ENCODE data around the gene ZNF280C.
"Not testable (repeated sequence)": the region's sequence is repeated elsewhere in the genome, so short reads cannot be mapped to it uniquely, and the experiment has no call there.

The ZNF280C gene

GRCh38 chrX:130245441-130245840 is 23.3 kb downstream of the ZNF280C start:
- peaks cover 24% of the 10 kb centered on the region for H3K36me3 Mint-ChIP-seq (ENCODE audit: insufficient read depth)
- H3K4me3 Mint-ChIP-seq: no peak overlapping the region
- DNase-seq (no peak), ATAC-seq (replicated peaks) (no peak)
- no peak overlapping the region for H3K27ac Mint-ChIP-seq
- H3K9me3 Mint-ChIP-seq: no peaks in the 10 kb centered on the region
- H3K4me1 Mint-ChIP-seq (ENCODE audit: low read depth in 2 of 2): peaks cover 3 to 9% of the 10 kb centered on the region in 2 donors
- no peaks in the 10 kb centered on the region for H3K27me3 Mint-ChIP-seq

DNA sequence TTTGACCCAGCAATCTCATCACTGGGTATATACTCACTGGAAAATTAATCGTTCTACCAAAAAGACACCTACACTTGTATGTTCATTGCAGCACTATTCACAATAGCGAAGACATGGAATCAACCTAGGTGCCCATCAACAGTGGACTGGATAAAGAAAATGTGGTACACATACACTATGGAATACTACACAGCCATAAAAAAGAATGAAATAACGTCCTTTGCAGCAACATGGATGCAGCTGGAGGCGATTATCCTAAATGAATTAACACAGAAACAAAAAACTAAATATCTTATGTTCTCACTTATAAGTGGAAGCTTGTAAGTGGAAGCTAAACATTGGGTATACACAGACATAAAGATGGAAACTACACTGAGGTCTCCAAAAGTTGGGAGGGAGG is 37.5 kb downstream of the ZNF280C start:
- H3K4me3 Mint-ChIP-seq; H3K4me1 Mint-ChIP-seq (ENCODE audit: low read depth in 2 of 2); H3K9me3 Mint-ChIP-seq; DNase-seq; H3K27ac Mint-ChIP-seq; ATAC-seq (replicated peaks); H3K27me3 Mint-ChIP-seq: not testable (repeated sequence)
- H3K36me3 Mint-ChIP-seq (ENCODE audit: insufficient read depth): peaks cover 32% of the 10 kb centered on the region

- DNase-seq: no peak
- H3K27me3 Mint-ChIP-seq: no peaks in the 10 kb centered on the region
Observed at GRCh38 chrX:130228871-130229270, 39.8 kb downstream of the ZNF280C start.

DNA sequence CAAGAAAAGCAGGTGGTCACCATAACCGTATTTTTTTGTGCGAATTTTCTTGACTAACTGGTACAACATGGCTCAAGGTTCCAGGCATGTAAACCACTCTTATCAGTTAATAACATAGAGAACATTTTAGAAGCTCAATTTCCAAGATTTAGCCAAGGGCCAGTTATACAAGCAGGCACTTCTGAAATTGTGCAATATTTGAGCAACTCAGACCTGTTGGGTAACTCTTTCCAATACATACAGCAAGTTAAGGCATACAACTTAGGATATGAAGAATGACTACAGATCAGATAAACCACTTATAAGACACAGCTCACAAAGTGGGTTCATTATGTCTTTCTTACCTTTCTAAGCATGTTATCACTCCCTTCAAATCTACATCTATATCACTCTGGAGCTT is 43.9 kb downstream of the ZNF280C start:
- no peak overlapping the region for H3K27ac Mint-ChIP-seq
- DNase-seq (no peak), ATAC-seq (replicated peaks) (no peak)
- no peaks in the 10 kb centered on the region for H3K4me1 Mint-ChIP-seq (ENCODE audit: low read depth in 2 of 2)
- no peaks in the 10 kb centered on the region for H3K9me3 Mint-ChIP-seq
- H3K36me3 Mint-ChIP-seq (ENCODE audit: insufficient read depth): peaks cover 18% of the 10 kb centered on the region
- H3K27me3 Mint-ChIP-seq: no peaks in the 10 kb centered on the region
- no peak overlapping the region for H3K4me3 Mint-ChIP-seq

More at GRCh38 chrX:130228871-130229270, 39.8 kb downstream of the ZNF280C start:
- Mint-ChIP-seq H3K4me3 (no peak overlapping the region), H3K4me1 (ENCODE audit: low read depth in 2 of 2) (no peaks in the 10 kb centered on the region), H3K36me3 (ENCODE audit: insufficient read depth) (peaks cover 28% of the 10 kb centered on the region), H3K9me3 (no peaks in the 10 kb centered on the region), H3K27ac (no peak overlapping the region)
- no peak for ATAC-seq (replicated peaks)

DNA sequence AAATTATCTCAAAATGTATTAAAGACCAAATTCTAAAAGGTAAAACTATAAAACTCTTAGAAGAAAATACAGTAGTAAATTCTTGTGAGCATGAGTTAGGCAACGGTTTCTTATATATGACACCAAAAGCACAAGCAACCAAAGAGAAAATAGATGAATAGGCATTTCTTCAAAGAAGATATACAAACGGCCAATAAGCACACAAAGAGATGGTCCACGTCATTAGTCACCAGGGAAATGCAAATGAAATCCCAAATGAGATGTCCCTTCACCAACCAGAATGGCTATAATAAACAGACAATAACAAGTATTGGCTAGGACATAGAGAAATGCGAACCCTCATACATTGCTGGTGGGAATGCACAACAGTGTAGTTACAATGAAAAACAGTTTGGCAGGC is 52.4 kb downstream of the ZNF280C start:
- no peak for ATAC-seq (replicated peaks)
- Mint-ChIP-seq H3K9me3 (no peaks in the 10 kb centered on the region), H3K4me1 (ENCODE audit: low read depth in 2 of 2) (peaks cover 5 to 9% of the 10 kb centered on the region in 2 donors), H3K27me3 (no peaks in the 10 kb centered on the region), H3K27ac (no peak overlapping the region), H3K4me3 (no peak overlapping the region), H3K36me3 (ENCODE audit: insufficient read depth) (peaks cover 11% of the 10 kb centered on the region)
- no peak for DNase-seq

- no peaks in the 10 kb centered on the region for H3K27me3 Mint-ChIP-seq
- H3K4me3 Mint-ChIP-seq: peak overlapping the region in 1 of 2 donors; percentile 29
- no peaks in the 10 kb centered on the region for H3K9me3 Mint-ChIP-seq
- no peak for DNase-seq
- H3K27ac Mint-ChIP-seq: peak overlapping the region in 1 of 2 donors; percentile 67
- H3K4me1 Mint-ChIP-seq (ENCODE audit: low read depth in 2 of 2): peaks cover 5 to 9% of the 10 kb centered on the region in 2 donors
- no peak for ATAC-seq (replicated peaks)
- peaks cover 18% of the 10 kb centered on the region for H3K36me3 Mint-ChIP-seq (ENCODE audit: insufficient read depth)
Observed at GRCh38 chrX:130213376-130213775, 55.3 kb downstream of the ZNF280C start.

- no peak for ATAC-seq (replicated peaks)
- peaks cover 18% of the 10 kb centered on the region for H3K36me3 Mint-ChIP-seq (ENCODE audit: insufficient read depth)
- H3K27me3 Mint-ChIP-seq: no peaks in the 10 kb centered on the region
- DNase-seq: no peak
- H3K4me3 Mint-ChIP-seq: peak overlapping the region; percentile 17 to 49
- H3K4me1 Mint-ChIP-seq (ENCODE audit: low read depth in 2 of 2): peaks cover 5 to 9% of the 10 kb centered on the region in 2 donors
- no peaks in the 10 kb centered on the region for H3K9me3 Mint-ChIP-seq
- H3K27ac Mint-ChIP-seq: peak overlapping the region in 1 of 2 donors; percentile 67
Observed at GRCh38 chrX:130212371-130212770, 56.3 kb downstream of the ZNF280C start.

DNA sequence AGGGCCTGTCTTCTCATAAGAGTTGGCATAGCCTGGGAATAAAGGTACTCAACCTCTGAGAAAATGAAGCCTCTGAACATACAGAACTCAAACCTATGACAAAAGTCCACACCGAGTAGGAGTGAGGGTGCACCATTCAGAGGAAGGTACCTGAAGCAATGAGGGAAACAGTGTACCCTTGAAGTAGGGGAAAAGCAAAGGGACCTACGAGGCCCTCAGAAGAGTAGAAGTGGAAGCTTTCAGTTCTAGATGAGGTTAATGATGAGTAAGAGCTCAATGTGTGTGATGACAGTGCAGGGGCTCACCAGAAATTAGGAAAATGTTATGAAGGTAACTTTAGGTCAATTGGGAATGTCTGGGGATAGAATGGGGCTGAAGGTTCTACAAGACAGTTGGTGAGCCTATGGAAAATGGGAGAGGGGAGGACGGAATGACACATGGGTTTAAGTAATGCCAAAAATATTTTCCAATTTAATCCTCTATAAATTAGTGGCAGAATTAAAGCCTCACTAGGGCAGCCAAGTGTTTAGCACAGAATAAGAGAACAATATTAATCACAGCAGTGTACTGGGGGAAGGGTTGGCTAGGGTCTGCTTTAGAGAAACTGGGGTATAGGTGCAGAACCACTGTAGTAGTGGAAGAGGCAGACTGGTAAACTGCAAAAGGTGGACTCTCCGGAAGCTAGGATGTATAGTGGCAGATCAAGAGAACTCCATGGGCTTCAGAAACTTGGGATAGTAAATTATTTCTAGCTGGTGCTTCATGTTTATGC is 57.1 kb downstream of the ZNF280C start:
- Mint-ChIP-seq H3K27me3 (no peaks in the 10 kb centered on the region), H3K27ac (peak overlapping the region; percentile 39 to 67), H3K9me3 (no peaks in the 10 kb centered on the region), H3K4me3 (no peak overlapping the region), H3K4me1 (ENCODE audit: low read depth in 2 of 2) (peaks cover 5 to 9% of the 10 kb centered on the region in 2 donors), H3K36me3 (ENCODE audit: insufficient read depth) (peaks cover 18% of the 10 kb centered on the region)
- no peak for ATAC-seq (replicated peaks)
- no peak for DNase-seq

DNA sequence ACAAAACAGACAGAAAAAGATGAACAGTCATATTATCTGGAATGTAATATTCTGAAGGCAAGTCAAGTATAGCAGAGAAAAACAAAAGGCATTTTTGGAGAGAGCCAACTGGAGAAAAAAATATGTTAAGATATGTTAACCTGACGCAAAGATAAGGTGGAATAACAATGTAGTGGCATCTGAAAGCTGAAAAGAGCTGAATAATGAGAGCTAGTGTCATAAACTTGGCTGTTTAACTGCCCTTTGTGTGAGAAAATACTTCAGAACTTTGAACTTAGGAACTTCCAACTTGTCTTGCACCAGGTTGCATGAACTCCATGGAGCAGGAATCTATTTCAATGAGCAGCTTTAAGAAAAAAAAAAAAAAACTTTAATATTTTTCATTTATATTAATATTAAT is 64.1 kb downstream of the ZNF280C start:
- Mint-ChIP-seq H3K4me3 (no peak overlapping the region), H3K9me3 (no peaks in the 10 kb centered on the region), H3K27ac (no peak overlapping the region), H3K27me3 (no peaks in the 10 kb centered on the region), H3K4me1 (ENCODE audit: low read depth in 2 of 2) (no peaks in the 10 kb centered on the region), H3K36me3 (ENCODE audit: insufficient read depth) (peaks cover 23% of the 10 kb centered on the region)
- no peak for ATAC-seq (replicated peaks)
- no peak for DNase-seq

DNA sequence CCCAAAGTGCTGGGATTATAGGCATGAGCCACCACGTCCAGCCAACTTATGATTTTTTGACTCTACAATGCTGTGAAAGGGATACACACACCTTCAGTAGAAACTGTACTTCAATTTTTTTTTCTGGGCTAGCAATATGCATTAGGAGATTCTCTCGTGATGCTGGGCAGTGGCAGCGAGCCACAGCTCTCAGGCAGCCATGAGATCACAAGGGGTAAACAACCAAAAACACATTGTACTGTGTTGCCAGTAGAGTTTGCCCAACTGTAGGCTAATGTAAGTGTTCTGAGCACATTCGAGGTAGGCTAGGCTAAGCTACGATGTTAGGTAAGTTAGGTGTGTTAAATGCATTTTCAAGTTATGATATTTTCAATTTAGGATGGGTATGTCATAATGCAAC is 71.2 kb downstream of the ZNF280C start:
- H3K27me3 Mint-ChIP-seq: no peaks in the 10 kb centered on the region
- ATAC-seq (replicated peaks) (no peak), DNase-seq (no peak)
- no peak overlapping the region for H3K4me3 Mint-ChIP-seq
- no peaks in the 10 kb centered on the region for H3K36me3 Mint-ChIP-seq (ENCODE audit: insufficient read depth)
- no peaks in the 10 kb centered on the region for H3K9me3 Mint-ChIP-seq
- no peaks in the 10 kb centered on the region for H3K4me1 Mint-ChIP-seq (ENCODE audit: low read depth in 2 of 2)
- no peak overlapping the region for H3K27ac Mint-ChIP-seq

DNA sequence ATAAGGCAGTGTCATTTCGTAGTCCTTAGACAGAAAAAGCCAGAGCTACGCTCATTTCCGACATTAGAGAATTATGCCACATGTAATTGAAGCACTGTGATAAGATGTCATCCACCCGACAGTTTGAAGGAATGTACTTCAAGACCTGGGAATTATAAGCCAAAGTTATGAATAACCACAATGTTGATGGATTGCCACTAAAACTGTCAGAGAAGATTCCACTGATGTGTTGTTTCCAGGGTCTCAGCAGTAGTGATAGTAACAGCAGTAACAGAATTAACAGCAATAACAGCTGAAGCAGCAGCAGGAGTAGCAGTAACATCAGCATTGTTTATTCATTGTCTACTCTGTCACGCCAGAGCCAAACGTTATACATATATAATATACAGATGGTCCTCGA is 72.2 kb downstream of the ZNF280C start:
- H3K27me3 Mint-ChIP-seq: no peaks in the 10 kb centered on the region
- H3K9me3 Mint-ChIP-seq: no peaks in the 10 kb centered on the region
- H3K4me1 Mint-ChIP-seq (ENCODE audit: low read depth in 2 of 2): no peaks in the 10 kb centered on the region
- no peak for DNase-seq
- H3K4me3 Mint-ChIP-seq: no peak overlapping the region
- no peaks in the 10 kb centered on the region for H3K36me3 Mint-ChIP-seq (ENCODE audit: insufficient read depth)
- no peak overlapping the region for H3K27ac Mint-ChIP-seq
- no peak for ATAC-seq (replicated peaks)

DNA sequence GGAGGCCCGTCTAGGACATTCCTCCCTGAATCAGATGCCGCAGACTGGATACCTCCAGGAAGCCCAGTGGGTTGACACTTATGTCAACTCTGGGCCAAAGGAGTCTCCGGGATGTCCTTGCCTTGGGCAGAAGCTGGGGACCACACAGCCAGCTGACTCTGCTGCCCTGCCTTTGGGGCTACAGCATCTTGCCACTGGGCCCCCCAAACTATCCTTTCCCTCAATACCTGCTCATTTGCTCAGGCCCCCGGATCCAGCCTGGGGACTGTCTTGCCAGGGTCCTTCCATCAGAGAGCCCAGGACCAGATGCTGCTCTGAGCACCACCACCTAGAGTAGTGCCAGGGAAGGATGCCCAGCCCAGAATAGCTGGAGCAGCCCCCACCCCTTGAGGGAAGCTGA is 77.9 kb downstream of the ZNF280C start:
- no peaks in the 10 kb centered on the region for H3K27me3 Mint-ChIP-seq
- H3K4me3 Mint-ChIP-seq: no peak overlapping the region
- ATAC-seq (replicated peaks) (no peak), DNase-seq (no peak)
- no peaks in the 10 kb centered on the region for H3K36me3 Mint-ChIP-seq (ENCODE audit: insufficient read depth)
- H3K27ac Mint-ChIP-seq: no peak overlapping the region
- H3K4me1 Mint-ChIP-seq (ENCODE audit: low read depth in 2 of 2): peaks cover 2 to 4% of the 10 kb centered on the region in 2 donors
- no peaks in the 10 kb centered on the region for H3K9me3 Mint-ChIP-seq

GRCh38 chrX:130186651-130187050 is 82.0 kb downstream of the ZNF280C start:
- ATAC-seq (replicated peaks) (no peak), DNase-seq (no peak)
- H3K27ac Mint-ChIP-seq: peak overlapping the region in 1 of 2 donors; percentile 55
- H3K4me1 Mint-ChIP-seq (ENCODE audit: low read depth in 2 of 2): peaks cover 2 to 4% of the 10 kb centered on the region in 2 donors
- peaks cover 4% of the 10 kb centered on the region for H3K36me3 Mint-ChIP-seq (ENCODE audit: insufficient read depth)
- no peaks in the 10 kb centered on the region for H3K9me3 Mint-ChIP-seq
- no peak overlapping the region for H3K4me3 Mint-ChIP-seq
- no peaks in the 10 kb centered on the region for H3K27me3 Mint-ChIP-seq

GRCh38 chrX:130184857-130185256 is 83.8 kb downstream of the ZNF280C start:
- DNase-seq: no peak
- Mint-ChIP-seq H3K36me3 (ENCODE audit: insufficient read depth) (peaks cover 4% of the 10 kb centered on the region), H3K9me3 (no peaks in the 10 kb centered on the region), H3K4me3 (no peak overlapping the region), H3K27me3 (no peaks in the 10 kb centered on the region), H3K4me1 (ENCODE audit: low read depth in 2 of 2) (peaks cover 5 to 7% of the 10 kb centered on the region in 2 donors), H3K27ac (no peak overlapping the region)
- ATAC-seq (replicated peaks): no peak
